ENCODE measurements around the gene LRRC23. TPM values are rescaled to one million over a fixed set of nuclear protein-coding genes. Genes with fewer than 3 reads are reported as not detected.
"Not testable (repeated sequence)": the region's sequence is repeated elsewhere in the genome, so short reads cannot be mapped to it uniquely, and the experiment has no call there.

LRRC23 gene
- total RNA-seq, 1 experiment from 2014 or later: 5.1 TPM

DNA sequence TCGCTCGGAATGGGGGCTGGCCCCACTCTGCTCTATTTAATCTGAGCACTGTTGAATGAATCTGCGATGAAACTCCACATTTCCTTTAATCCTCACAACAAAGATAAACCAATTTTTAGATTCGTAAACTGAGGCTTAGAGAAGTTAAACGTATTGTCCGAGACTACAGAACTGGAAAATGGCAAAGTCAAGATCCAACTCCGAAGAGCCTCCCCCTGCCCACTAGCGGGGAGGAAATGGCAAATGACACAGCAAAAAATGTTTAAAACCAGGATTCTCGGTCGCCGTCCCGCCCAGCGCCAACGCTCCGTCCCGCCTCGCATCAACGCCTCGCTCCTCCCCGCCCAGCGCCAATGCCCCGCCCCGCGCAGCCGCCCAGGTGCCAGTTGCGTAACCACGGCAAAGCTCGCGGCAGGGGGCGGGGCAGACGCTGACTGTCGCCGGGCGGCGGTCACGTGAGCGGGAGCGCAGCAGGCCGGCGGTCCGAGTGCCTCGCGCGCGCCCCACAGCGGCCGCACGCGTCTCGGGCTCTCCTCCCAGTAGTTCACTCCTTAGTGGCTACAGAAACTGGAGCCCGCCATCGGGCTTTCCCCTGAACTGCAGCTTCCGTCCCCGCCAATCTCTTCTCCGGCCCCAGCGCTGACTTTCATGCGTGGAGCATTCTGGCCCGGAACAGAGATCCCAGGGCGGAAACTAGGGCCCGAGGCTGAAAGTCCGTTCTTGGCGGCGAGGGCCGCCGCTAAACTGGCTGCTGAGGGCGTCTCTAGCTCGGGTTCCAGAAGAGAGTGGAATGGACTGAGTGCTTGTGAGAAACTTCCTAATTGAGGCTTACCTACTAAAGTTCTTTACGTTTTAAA is 13.6 kb upstream of the LRRC23 start:
- TF ChIP-seq EZH2phosphoT487 (IDR thresholded peaks at IDR 0.05; ENCODE audit: borderline replicate concordance, low read length) (peak; percentile 76), EZH2 (IDR thresholded peaks at IDR 0.05; ENCODE audit: low read length, unreplicated experiment) (no peak)
- TF ChIP-seq, protein P1, sequence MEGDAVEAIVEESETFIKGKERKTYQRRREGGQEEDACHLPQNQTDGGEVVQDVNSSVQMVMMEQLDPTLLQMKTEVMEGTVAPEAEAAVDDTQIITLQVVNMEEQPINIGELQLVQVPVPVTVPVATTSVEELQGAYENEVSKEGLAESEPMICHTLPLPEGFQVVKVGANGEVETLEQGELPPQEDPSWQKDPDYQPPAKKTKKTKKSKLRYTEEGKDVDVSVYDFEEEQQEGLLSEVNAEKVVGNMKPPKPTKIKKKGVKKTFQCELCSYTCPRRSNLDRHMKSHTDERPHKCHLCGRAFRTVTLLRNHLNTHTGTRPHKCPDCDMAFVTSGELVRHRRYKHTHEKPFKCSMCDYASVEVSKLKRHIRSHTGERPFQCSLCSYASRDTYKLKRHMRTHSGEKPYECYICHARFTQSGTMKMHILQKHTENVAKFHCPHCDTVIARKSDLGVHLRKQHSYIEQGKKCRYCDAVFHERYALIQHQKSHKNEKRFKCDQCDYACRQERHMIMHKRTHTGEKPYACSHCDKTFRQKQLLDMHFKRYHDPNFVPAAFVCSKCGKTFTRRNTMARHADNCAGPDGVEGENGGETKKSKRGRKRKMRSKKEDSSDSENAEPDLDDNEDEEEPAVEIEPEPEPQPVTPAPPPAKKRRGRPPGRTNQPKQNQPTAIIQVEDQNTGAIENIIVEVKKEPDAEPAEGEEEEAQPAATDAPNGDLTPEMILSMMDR (conservative IDR thresholded peaks at IDR 0.05; ENCODE audit: low read depth, low read length): peak; percentile 60
- Histone ChIP-seq H4K20me1 (ENCODE audit: low read length) (no peaks in the 10 kb centered on the region), H3K36me3 (ENCODE audit: low read depth, low read length) (no peaks in the 10 kb centered on the region), H3K4me3 (ENCODE audit: low read length) (peak overlapping the region; percentile 65), H3K79me2 (ENCODE audit: low read length) (no peaks in the 10 kb centered on the region), H3K4me1 (ENCODE audit: insufficient read depth, low read length) (peaks cover 11% of the 10 kb centered on the region), H3F3A (ENCODE audit: low read length, unreplicated experiment) (no peaks in the 10 kb centered on the region), H3K27ac (ENCODE audit: low read length) (peak overlapping the region; percentile 91), H2AFZ (ENCODE audit: low read length) (peak overlapping the region; percentile 83), H3K9ac (ENCODE audit: low read length) (peak overlapping the region; percentile 76), H3K9me2 (replicated peaks; ENCODE audit: low read length) (no peaks in the 10 kb centered on the region), H3K9me3 (ENCODE audit: low read length) (no peaks in the 10 kb centered on the region), H3K27me3 (ENCODE audit: low read length) (no peaks in the 10 kb centered on the region), H3K4me2 (ENCODE audit: low read length) (peak overlapping the region; percentile 84)
- ChIA-PET CTCF (interaction anchor here (0.6 to 1.4 kb wide), 5 partner anchors 18 to 202 kb away, joined by 3 to 16 read pairs (median 5); partner anchors contain the start of genes C12orf57, SPSB2, USP5 and ZNF384), POLR2A (ENCODE audit: unreplicated experiment) (interaction anchor here (0.6 to 1.0 kb wide), 3 partner anchors 14 to 26 kb away, joined by 3 to 10 read pairs (median 3); partner anchors contain the start of gene SPSB2)
- BruUV-seq (replicated peaks): no TSS peak
- intact Hi-C loops (cut with micrococcal nuclease): loop anchor here (1.0 kb wide), 1 partner anchor 18 kb away; the partner anchor contains the start of gene SPSB2
- DNase-seq (peak; percentile 93), ATAC-seq (peak; percentile 98)

DNA sequence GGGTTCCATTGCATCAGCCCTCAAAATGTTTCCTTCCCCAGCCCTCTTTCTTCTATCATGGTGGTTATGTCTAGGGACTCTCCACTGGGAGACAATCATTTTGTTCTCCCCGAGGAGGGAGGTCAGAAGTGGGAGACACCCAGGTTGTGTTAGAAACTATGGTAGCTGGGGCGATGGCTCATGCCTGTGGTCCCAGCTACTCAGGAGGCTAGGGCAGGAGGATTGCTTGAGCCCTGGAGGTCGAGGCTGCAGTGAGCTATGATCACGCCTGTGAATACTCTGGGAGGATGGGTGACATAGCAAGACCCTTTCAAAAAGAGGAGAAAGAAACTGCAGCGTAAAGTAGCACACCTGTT is 13.0 kb upstream of the LRRC23 start:
- H3K27ac ChIP-seq (ENCODE audit: low read length): peak overlapping the region; percentile 21
- H3K9me3 ChIP-seq (ENCODE audit: low read length): no peaks in the 10 kb centered on the region
- ChIA-PET CTCF (interaction anchor here (1.0 to 1.4 kb wide), 4 partner anchors 19 to 53 kb away, joined by 3 to 16 read pairs (median 6); partner anchors contain the start of genes C12orf57, SPSB2 and USP5), POLR2A (ENCODE audit: unreplicated experiment) (interaction anchor here (0.6 to 1.0 kb wide), 3 partner anchors 14 to 25 kb away, joined by 3 to 10 read pairs (median 3); partner anchors contain the start of gene SPSB2)
- peak overlapping the region; percentile 83 for H2AFZ ChIP-seq (ENCODE audit: low read length)
- H3K4me2 ChIP-seq (ENCODE audit: low read length): peak overlapping the region; percentile 84
- peak overlapping the region; percentile 63 for H3K9ac ChIP-seq (ENCODE audit: low read length)
- intact Hi-C loops (cut with micrococcal nuclease): loop anchor here (1.0 kb wide), 1 partner anchor 18 kb away; the partner anchor contains the start of gene SPSB2
- H3K27me3 ChIP-seq (ENCODE audit: low read length): no peaks in the 10 kb centered on the region
- no peaks in the 10 kb centered on the region for H3K9me2 ChIP-seq (replicated peaks; ENCODE audit: low read length)
- ATAC-seq (peak; percentile 5), DNase-seq (no peak)
- H3K79me2 ChIP-seq (ENCODE audit: low read length): no peaks in the 10 kb centered on the region
- no peaks in the 10 kb centered on the region for H3F3A ChIP-seq (ENCODE audit: low read length, unreplicated experiment)
- no peaks in the 10 kb centered on the region for H4K20me1 ChIP-seq (ENCODE audit: low read length)
- H3K4me1 ChIP-seq (ENCODE audit: insufficient read depth, low read length): peaks cover 11% of the 10 kb centered on the region
- H3K4me3 ChIP-seq (ENCODE audit: low read length): peak overlapping the region; percentile 65
- TSS peak; percentile 86 for BruUV-seq (replicated peaks)
- H3K36me3 ChIP-seq (ENCODE audit: low read depth, low read length): no peaks in the 10 kb centered on the region
- TF ChIP-seq EZH2phosphoT487 (IDR thresholded peaks at IDR 0.05; ENCODE audit: borderline replicate concordance, low read length) (no peak), EZH2 (IDR thresholded peaks at IDR 0.05; ENCODE audit: low read length, unreplicated experiment) (no peak)
- TF ChIP-seq, protein P1 (conservative IDR thresholded peaks at IDR 0.05; ENCODE audit: low read depth, low read length): no peak

DNA sequence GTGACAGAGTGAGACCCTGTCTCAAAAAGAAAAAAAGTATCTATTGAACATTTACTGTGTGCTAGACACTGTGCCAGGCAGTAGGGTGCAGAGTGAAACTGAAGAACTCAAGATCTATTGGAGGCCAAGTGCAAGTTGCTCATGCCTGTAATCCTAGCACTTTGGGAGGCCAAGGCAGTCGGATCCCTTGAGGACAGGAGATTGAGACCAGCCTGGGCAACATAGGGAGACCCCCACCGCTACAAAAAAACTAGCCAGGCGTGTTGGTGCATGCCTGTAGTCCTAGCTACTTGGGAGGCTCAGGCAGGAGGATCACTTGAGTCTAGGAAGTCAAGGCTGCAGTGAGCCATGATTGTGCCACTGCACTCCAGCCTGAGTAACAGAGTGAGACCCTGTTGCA is 11.9 kb upstream of the LRRC23 start:
- POLR2A ChIA-PET (ENCODE audit: unreplicated experiment); DNase-seq; H2AFZ ChIP-seq (ENCODE audit: low read length); H3K36me3 ChIP-seq (ENCODE audit: low read depth, low read length); H3K79me2 ChIP-seq (ENCODE audit: low read length); H3K4me3 ChIP-seq (ENCODE audit: low read length); H3F3A ChIP-seq (ENCODE audit: low read length, unreplicated experiment); H3K9me3 ChIP-seq (ENCODE audit: low read length); H4K20me1 ChIP-seq (ENCODE audit: low read length); H3K4me2 ChIP-seq (ENCODE audit: low read length); ATAC-seq; H3K27ac ChIP-seq (ENCODE audit: low read length); BruUV-seq (replicated peaks); H3K9ac ChIP-seq (ENCODE audit: low read length); intact Hi-C loops (cut with micrococcal nuclease); CTCF ChIA-PET; H3K27me3 ChIP-seq (ENCODE audit: low read length); H3K9me2 ChIP-seq (replicated peaks; ENCODE audit: low read length): not testable (repeated sequence)
- peaks cover 11% of the 10 kb centered on the region for H3K4me1 ChIP-seq (ENCODE audit: insufficient read depth, low read length)

Measured in PC-3 (cell line).